GM21717 (cell line): ENCODE measurements around the gene OOEP.
"Not testable (repeated sequence)": the region's sequence is repeated elsewhere in the genome, so short reads cannot be mapped to it uniquely, and the experiment has no call there.

ENCODE experiments used
- ATAC-seq: cut with Tn5 transposase; IDR thresholded peaks from one replicate; pipeline ENCODE4 v1.9.1; 2021; ENCODE audit warnings: mild to moderate bottlenecking, moderate library complexity; ENCODE audit not compliant: unreplicated experiment

Gene OOEP

GRCh38 chr6:73369563-73369962 is at the start of gene OOEP:
Gene OOEP (minus strand): TSS chr6:73369897. CDS start chr6:73369792, 105 bp downstream.
- no peak for ATAC-seq

- no peak for ATAC-seq
Measured at GRCh38 chr6:73418081-73418741, 48.5 kb upstream of the OOEP start.

- no peak for ATAC-seq
Measured at GRCh38 chr6:73413102-73413501, 43.4 kb upstream of the OOEP start.

GRCh38 chr6:73409395-73409794 is 39.7 kb upstream of the OOEP start:
- ATAC-seq = no peak

GRCh38 chr6:73400656-73401055 is 31.0 kb upstream of the OOEP start:
- no peak for ATAC-seq

- peak; percentile 70 for ATAC-seq
Measured at GRCh38 chr6:73395875-73396274, 26.2 kb upstream of the OOEP start.

- ATAC-seq = no peak
Measured at GRCh38 chr6:73394577-73395354, 25.1 kb upstream of the OOEP start, which contains the start of gene DDX43. Gene DDX43 (plus strand): TSS chr6:73394828. CDS start chr6:73394906, 78 bp downstream.

GRCh38 chr6:73393278-73393677 is 23.6 kb upstream of the OOEP start:
- no peak for ATAC-seq

- ATAC-seq = not testable (repeated sequence)
Measured at GRCh38 chr6:73392188-73392587, 22.5 kb upstream of the OOEP start.

GRCh38 chr6:73391675-73392074 is 22.0 kb upstream of the OOEP start:
- no peak for ATAC-seq

- no peak for ATAC-seq
Measured at GRCh38 chr6:73389854-73390253, 20.2 kb upstream of the OOEP start.

GRCh38 chr6:73388800-73389512 is 19.3 kb upstream of the OOEP start:
- peak; percentile 80 for ATAC-seq

GRCh38 chr6:73388433-73388799 is 18.7 kb upstream of the OOEP start:
- ATAC-seq = peak; percentile 26

GRCh38 chr6:73382462-73383113 is 12.9 kb upstream of the OOEP start:
- ATAC-seq = no peak

- not testable (repeated sequence) for ATAC-seq
Measured at GRCh38 chr6:73381531-73381930, 11.8 kb upstream of the OOEP start.

GRCh38 chr6:73377225-73377624 is 7.5 kb upstream of the OOEP start:
- no peak for ATAC-seq

GRCh38 chr6:73375216-73375615 is 5.5 kb upstream of the OOEP start:
- no peak for ATAC-seq

GRCh38 chr6:73372516-73372915 is 2.8 kb upstream of the OOEP start:
- no peak for ATAC-seq

- ATAC-seq = no peak
Measured at GRCh38 chr6:73371984-73372383, 2.3 kb upstream of the OOEP start.

- ATAC-seq = no peak
Measured at GRCh38 chr6:73369157-73369556, 540 bp downstream of the OOEP start.

- ATAC-seq = no peak
Measured at GRCh38 chr6:73368675-73369074, 1.0 kb downstream of the OOEP start.
